SU-DHL-6 (cell line): Measurements from ENCODE around the gene UCHL3.

Source experiments
- EZH2phosphoT487 ChIP-seq: fragments of 200-600 bp; sonication (generic), shearing (Covaris generic); conservative IDR thresholded peaks from 2 replicates; pipeline ENCODE4 v1.6.1; 2018; ENCODE audit warnings: mild to moderate bottlenecking, antibody characterized with exemption, low read length, moderate library complexity, mixed read lengths
- TF ChIP-seq, protein P1 (sequence below): fragments of 200-600 bp; sonication (generic); IDR thresholded peaks from one replicate; pipeline ENCODE4 v1.5.1; 2017; ENCODE audit warnings: antibody characterized with exemption, mild to moderate bottlenecking, low read length, moderate library complexity; ENCODE audit not compliant: insufficient read depth, poor library complexity, severe bottlenecking

GRCh38 chr13:75633285-75633684 lies 83.7 kb downstream of the UCHL3 start:
- TF ChIP-seq, protein P1, sequence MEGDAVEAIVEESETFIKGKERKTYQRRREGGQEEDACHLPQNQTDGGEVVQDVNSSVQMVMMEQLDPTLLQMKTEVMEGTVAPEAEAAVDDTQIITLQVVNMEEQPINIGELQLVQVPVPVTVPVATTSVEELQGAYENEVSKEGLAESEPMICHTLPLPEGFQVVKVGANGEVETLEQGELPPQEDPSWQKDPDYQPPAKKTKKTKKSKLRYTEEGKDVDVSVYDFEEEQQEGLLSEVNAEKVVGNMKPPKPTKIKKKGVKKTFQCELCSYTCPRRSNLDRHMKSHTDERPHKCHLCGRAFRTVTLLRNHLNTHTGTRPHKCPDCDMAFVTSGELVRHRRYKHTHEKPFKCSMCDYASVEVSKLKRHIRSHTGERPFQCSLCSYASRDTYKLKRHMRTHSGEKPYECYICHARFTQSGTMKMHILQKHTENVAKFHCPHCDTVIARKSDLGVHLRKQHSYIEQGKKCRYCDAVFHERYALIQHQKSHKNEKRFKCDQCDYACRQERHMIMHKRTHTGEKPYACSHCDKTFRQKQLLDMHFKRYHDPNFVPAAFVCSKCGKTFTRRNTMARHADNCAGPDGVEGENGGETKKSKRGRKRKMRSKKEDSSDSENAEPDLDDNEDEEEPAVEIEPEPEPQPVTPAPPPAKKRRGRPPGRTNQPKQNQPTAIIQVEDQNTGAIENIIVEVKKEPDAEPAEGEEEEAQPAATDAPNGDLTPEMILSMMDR = no peak
- no peak for TF ChIP-seq EZH2phosphoT487
